A549 treated with RU486 at 1 μM for 4 hours (cell line): ENCODE measurements around the gene AFF2. TPM values are rescaled to one million over a fixed set of nuclear protein-coding genes. Genes with fewer than 3 reads are reported as not detected.

ENCODE experiments used
- total RNA-seq: library from RNA; stranded (reverse); fragments of 200-300 nt; extraction: Qiagen RNA extraction; gene quantifications from 5 replicates; pipeline ENCODE4 v1.2.3, GENCODE V29; 2022; ENCODE audit warnings: low read depth

AFF2 gene
- total RNA-seq: not detected in 5 replicates

DNA sequence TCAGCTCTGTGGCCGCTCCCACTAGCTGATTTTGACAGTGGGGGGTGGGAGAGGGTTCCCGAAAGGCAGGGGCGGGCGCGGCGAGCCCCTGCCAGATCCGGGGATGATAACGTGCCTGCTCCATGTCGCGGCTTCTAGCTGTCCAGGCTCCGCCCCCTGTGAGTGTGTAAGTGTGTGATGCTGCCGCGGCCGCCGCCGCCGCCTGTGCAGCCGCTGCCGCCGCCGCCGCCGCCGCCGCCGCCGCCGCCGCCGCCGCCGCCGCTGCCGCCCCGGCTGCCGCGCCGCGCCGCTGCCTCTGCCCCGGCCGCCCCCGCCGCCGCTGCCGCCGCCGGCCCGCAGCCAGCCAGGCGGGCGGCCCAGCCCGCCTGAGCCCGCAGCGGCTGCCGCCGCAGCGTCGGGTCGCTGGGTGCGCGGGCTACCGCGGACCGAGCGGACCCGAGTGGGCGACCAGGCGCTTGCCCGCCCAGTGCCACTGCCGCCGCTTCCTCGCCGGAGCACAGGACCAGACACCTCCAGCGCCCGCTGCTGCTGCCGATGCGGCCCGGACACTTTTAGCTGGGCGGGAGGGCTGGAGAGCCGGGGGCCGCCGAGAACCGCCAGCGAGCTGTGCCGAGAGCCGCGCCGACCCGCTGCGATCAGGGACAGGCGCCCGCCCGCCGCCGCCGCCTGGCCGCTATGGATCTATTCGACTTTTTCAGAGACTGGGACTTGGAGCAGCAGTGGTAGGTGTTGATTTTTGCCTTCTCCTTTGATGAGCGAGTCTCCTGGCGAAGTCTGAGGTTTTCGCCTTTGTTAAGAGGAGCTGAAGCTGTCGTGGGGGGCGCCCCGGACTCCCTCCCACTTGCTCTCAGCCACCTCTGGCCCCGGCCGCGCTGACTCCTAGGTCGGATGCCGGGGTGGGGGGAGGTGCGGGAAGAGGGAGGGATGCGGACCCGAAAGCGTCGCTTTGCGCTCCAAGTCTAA is at the start of gene AFF2:
Gene AFF2 (plus strand): TSS at position 195 of the 963 bp plus-strand sequence. CDS start 481 bp downstream, at position 676.

